ENCODE results near the gene RARG.
A peak's percentile ranks its signal among the peaks of the same experiment; 100 is the strongest.
"Not testable (repeated sequence)": the region's sequence is repeated elsewhere in the genome, so short reads cannot be mapped to it uniquely, and the experiment has no call there.

RARG gene

DNA sequence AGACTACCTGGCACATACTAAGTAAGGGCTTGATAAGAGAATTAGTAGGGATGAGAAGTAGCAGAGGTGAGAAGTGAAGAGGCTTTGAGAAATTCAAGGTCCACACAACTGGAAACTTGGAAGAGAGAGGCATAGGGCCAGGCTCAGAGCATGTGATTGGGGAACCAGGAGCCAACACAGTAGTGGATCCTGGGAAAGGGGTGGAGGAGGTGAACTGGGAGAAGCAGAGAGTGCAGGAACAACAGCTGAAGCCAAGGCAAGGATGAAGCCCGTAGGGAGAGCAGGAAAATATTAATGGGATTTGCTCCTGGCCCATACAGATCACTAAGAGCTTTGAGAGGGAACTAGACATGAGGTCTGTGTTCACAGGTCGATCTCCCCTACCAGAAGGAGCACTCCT lies 23.6 kb downstream of the RARG start:
- no peak for DNase-seq

DNA sequence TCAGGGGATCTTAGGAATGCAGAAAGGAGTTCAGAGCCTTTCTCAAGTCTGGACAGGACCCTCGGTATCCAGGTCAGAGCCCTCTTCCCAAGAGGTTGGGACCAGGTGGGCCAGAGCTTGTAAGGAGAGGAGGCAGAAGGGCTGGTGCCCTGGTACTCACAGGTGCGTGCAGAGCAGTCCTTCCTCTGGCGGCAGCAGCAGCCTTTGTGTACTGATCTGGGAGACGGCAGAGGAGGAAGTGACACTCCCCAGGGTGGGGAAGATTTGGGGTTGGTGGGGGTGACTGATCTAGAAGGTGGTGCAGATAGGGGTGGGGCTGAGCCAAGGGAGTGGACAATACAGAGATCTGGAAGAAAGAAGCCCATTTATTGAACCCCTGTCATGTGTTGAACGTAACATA lies 25.0 kb downstream of the RARG start, which contains the start of gene ITGB7:
Gene ITGB7 (minus strand): TSS at position 210 of the 400 bp plus-strand sequence. CDS start 6,808 bp downstream, outside the sequence.
- peak; percentile 73 for DNase-seq

DNA sequence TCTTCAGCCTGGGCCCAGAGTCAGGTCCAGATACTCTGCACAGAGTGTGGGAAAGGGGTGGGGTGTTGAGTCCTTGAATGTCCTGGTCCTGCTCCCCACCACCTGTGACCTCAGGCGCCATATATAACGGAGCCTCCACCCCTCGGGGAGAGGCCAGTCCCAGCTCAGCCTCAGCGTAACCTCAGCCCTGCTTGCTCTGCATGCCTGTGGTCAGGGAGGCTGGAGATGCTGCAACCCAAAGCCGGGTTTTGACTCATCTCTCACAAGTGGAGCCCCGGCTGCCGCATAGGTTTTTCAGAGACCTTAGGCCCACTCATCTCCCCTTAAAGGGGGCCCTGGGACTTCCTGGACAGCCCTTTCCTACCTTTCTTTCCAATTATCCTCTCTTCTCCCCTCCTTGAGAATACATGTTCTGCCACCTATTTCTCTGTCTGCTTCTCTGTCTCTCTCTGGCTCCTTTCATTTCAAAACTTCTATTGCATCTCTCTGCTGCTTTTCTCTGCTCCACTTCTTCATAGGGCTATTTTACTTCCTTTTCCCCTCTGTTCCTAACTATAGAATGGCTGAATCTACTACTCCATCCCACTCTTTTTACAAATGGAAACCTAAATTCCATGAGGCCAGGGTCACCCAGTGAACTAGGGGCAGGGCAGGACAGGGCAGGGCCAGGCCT lies 26.1 kb downstream of the RARG start:
- peak; percentile 45 for DNase-seq

DNA sequence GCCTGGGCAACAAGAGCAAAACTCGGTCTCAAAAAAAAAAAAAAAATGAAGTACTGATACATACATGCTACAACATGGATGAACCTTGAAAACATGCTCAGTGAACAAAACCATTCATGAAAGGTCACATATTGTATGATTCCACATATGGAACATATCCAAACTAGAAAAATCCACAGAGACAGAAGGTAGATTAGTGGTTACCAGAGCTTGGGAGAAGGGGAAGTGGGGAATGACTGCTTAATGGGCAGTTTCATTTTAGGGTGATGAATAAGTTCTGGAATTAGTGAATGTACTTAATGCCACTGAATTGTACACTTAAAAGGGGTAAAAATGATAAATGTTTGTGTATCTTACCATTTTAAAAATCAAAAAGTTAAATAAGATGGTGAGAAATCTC lies 27.7 kb downstream of the RARG start:
- DNase-seq = no peak

DNA sequence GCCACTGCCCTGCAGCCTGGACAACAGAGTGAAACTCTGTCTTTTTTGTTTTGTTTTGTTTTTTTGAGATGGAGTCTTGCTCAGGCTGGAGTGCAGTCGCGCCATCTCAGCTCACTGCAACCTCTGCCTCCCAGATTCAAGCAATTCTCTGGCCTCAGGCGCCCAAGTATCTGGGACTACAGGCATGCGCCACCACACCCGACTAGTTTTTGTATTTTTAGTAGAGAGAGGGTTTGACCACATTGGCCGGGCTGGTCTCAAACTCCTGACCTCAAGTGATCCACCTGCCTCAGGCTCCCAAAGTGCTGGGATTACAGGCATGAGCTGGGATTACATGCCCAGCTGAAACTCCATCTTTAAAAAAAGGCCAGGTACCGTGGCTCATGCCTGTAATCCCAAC lies 29.7 kb downstream of the RARG start:
- DNase-seq = not testable (repeated sequence)

DNA sequence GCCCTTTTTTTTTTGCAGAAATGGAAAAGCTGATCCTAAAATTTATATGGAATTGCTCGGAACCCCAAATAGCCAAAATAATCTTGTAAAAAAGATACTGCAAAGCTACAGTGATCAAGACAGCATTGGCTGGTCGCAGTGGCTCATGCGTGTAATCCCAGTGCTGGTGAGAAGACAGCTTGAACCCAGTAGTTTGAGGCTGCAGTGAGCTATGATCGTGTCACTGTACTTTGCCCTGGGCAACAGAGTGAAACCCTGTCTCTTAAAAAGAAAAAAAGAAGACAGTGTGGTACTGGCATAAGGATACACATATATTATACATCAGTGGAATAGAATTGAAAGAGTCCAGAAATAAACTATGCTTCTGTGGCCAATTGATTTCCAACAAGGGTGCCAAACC lies 30.4 kb downstream of the RARG start:
- no peak for DNase-seq

DNA sequence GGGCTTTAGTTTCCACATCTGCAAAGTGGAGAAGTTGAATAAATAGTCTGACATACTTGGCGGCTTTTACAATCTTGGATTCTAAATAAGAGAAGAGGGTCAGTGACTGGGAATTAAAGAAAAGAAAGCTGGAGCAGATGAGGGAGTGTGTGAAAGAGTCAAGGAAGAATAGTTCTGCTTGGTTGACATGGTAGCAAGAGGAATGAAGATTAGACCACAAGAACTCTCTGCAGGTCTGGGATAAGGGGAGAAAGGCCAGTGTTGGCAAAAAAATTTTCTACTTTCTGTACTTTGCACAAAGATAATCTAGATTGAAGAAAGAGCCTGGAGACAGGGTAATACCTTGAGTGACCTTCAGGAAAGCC lies 30.9 kb downstream of the RARG start:
- no peak for DNase-seq

DNA sequence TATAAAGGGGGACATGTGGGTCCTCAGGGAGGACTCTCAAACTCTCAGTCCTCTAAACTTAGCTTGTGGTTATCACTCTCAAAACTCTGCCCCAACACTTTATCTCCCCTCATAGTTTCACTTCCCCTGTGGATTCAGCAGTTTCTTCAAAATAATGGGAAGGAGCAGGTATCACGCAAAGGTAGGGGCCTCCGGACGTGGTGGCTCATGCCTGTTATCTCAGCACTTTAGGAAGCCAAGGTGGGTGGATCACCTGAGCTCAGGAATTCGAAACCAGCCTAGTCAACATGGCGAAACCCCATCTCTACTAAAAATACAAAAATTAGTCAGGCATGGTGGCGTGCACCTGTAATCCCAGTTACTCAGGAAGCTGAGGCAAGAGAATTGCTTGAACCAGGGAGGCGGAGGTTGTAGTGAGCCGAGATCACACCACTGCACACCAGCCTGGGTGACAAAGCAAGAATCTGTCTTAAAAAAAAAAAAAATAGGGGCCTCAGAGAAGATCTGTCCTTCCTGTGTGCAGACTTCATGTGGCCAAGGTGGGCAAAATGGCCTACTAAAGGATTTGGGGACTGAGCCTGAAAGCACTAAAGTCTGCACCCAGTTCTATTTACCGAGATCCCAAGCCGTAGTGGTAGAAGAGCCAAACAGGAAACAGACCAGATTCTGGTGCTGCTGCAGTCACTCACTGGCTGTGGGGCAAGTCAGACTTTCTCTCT lies 31.4 kb downstream of the RARG start:
- no peak for DNase-seq

DNA sequence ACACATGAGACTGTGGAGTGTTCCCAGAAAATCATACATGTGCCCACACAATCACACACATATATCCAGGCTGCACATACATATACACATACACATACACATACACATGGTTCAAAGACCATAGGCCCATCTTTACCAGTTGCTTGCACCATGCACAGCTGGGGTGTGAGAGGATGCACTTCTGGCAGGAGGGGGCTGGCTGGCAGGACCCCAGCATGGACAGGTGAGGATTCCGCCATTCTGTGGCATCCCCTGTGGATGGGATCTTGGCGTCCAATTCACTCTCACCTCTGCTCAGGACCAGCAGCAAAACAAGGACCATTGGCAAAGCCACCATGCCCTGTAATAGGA lies 31.9 kb downstream of the RARG start:
- DNase-seq = no peak

DNA sequence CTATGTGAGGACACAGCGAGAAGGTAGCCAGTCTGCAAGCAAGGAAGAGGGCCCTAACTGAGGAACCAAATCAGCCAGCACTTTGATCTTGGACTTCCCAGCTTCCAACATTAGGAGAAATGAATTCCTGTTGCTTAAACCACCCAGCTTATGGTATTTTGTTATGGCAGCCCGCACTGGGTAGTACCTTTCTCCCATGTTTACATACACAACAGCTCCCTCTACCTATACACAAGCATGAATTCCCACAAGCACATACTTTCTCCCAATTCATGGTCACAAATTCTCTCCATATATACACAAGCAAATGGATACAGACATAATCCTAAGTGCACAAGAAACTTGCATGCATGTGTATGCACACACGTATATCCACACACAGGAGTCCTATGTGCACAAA lies 32.3 kb downstream of the RARG start:
- no peak for DNase-seq

DNA sequence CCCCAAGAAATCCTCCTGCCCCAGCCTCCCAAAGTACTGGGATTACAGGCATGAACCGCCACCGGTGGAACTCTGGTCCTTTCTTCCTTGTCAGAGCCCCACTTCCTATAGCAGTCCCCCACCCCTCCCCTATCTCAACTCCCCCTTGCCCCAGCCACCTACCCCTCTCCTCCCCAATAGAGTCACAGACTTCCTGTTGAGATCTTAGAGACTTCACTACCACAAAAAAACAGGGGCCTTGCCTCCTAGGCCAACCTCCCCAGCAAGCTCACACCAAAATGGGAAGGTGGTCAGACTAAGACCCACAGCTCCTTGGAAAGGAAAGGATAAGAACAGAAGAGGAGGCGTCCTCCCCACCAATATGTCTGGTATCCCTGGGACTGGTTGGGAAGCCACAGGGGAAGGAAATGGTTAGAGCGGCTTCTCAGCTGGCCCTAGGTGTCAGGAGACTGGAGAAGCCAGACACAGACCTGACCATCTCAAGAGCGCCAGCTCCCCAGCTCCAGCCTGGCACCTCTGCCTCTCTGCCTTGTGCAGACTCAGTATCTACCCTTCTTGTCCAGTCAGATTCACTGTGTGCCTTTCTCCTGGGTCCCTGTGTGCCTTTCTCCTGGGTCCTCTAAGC lies 33.4 kb downstream of the RARG start:
- DNase-seq = no peak

DNA sequence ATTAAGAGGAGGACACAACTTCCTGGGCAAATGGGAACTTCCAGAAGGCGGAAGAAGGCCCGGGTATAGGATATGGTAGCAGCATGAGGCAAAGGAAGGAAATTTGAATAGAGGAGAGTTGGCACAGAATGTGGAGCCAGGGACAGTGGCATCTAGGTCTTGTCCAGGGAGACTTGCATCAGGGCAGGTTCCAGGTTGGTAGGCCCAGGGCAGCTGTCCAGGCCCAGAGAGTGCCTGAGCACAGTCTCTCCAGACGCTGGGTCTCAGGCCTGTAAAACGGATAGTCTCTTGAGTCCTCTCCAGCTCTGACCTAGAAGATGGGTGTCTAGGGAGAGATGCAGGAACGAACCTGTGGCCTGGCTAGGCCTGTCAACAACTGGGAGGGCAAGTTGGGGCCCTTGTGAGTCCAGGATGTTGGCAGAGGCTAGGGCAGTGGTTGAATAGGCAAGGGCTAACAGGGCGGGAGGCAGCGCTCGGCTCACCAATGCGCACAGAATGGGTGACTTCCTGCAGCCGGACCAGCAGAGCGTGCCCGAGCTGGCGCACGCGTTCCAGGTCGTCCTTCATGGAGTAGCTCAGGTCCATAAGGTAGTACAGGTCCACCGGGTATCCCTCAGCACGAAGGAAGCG lies 34.9 kb downstream of the RARG start:
- DNase-seq = no peak

DNA sequence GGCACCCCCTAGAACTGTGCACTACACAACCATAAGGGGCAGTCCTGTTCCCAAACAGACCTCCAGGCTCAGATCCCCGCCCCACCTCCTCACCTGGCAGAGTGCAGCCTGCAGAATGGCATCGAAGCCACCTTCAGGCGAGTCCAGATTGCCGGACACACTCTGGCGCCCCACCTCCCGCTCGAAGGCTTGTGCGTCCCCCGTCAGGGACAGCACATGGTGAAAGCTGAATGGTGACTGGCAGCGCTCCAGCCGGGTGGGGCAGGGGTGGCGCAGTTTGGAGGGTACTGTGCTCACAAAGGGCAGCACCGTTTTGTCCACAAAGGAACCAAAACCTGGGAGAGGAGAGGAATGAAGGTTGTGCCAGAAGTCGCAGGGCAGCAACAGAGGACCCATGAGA lies 35.5 kb downstream of the RARG start:
- DNase-seq = no peak

DNA sequence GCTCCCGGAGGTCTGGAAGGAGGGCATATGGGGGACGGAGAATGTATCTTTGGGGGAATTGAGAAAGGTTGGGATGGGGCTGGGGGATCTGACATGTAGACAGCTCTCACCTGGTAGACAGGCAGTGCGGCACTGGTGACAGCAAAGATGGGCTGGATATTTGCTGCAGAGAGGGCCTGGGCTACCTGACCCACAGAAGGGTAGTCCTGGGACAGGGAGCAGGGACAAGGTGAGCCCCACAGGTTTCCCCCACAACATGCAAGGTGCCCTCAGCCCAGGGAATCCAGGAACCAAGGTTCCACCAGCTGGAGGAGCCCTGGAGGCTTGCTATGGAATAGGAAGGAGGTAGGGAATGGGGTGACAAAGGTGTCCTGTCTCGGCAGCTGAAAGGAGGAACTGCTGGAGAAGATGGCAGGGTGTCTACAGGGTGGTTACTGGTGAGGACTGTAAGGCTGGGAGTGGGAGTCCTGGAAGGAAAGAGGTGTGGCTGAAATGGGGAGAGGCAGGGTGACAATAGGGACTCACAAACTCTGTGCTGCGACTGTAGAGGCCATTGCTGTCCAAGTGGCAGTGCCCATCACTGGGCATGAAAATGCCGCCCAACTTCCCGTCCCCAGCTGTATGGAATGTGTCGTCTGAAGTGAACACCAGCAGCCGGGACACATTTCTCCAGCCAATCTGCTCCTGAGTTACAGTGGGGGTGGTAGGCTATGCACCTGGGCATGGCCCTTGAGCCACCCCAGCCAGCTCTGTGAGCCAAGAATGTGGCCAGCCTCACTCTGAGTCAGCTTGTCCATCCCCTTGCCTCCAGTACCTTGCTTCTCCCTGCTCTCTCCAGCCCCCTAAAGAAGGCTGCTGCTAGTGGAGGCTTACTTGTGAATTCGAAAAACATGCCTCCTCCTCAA lies 36.2 kb downstream of the RARG start:
- no peak for DNase-seq

DNA sequence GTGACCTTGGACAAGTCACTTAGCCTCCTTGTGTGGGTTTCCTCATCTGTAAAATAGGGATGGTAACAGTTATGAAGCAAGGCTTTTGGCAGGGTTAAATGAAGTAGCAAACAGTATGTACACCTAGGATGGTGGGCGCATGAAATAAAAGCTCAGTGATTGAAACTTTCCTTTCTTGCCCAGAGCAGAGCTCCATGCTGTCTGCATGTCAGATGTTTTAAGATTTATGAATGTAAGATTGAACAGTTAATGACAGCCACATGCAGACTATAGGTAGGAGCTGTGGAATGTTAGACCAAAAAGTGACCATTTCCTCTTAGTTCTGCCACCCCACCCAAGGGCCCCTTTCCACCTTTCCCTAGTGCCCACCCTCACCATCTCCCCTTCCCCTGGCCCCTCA lies 37.0 kb downstream of the RARG start:
- DNase-seq = no peak

DNA sequence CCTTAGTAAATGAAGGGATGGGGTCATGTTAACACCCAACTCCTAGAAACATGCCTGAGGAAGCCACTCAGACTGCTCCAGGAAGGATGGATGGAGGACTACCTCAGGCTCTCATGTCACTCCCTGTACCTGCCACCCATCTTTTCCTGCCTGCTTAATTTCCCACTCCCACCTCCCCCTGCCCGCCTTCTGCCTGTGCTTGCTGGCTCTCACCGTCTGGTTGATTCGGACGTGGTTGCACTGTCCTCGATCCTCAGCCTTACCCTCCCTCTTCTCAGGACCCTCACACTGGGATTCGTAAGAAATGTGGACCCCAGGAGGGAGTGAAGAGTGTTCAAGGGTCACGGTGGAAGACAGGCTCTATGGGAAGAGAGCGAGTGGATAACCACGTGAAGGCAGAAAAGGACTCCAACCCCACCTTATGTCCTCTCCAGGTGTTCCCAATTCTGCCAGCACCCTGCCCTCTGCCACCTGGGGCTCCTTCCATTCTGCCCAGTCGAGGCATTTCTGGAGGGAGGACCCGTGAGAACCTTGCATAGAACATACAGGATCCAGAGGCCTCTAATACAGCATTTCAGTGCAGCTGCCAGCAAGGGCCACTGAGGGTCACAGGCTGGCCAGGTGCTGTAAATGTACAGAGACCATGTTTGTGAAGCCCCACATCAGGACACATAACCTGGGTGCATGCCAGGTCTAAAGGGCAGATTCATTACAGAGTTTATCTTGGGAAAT lies 37.9 kb downstream of the RARG start:
- DNase-seq = no peak

DNA sequence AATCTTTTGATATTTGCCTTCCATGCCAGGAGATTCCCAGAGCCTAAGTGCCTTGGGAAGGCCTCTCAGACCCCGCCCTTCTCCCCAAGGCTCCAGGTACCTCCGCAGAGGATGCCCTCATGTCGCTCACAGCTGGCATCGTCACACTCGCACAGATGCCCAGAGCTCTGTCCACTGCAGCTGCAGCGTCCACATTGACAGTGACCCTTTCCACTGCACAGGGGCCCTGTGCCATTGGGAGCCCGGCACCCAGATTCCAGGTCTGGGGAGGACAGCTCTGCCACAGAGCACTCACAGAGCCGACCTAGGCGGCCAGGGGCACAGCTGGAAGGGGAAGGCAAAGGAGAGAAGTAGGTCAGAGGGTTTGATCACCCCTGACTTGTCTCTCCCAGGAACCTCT lies 39.0 kb downstream of the RARG start:
- DNase-seq = no peak

DNA sequence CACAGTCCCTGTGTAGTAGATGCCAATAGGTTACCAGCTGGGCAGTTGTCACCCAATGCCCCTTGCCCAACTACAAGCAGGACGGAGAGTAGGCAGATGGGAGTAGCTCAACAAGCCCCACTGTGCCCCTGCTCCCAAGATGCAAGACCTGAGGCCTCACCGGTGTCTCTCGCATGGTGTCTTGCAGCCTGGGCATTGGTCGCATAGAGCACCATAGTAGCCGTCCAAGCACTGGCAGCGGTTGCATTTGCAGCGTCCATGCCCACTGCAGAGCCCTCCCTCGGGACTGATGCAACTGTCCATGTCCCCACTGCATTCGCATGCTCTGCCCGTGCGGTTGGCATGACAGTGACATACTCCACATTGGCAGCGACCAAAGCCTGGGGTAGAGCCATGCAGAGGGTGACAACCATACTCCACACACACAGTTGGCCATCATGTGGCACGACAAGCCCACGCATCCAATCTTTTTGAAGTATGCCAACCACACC lies 39.4 kb downstream of the RARG start:
- DNase-seq = no peak

DNA sequence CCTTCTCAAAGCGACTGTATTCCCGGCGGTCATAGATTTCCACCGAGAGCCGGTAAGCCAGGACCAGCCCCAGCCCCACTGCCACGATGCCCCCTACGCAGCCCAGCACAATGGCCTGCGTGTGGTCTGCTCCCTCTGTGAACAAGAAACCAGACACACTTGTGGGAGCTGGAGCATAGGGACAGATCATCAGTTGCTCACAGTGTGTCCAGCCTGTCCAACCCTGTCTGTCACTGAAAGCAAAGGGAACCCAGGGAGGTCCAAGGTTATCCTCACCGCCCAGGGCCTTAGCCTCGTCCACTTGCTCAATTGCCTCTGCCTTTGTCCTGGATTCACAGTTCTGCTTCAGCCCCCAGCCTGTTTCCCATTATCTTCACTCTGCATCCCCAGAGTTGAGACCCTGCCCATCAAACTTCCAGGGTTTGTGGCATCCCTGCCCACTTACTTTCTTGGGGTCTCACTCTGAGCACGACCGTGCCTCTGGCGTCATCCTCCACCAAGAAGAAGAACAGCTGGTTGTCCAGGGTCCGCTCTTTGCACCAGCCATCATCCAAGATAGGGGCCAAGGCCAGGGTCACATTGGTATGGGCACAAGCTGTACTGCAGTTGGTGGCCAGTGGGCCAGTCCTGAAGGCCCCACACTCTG lies 40.0 kb downstream of the RARG start:
- no peak for DNase-seq

DNA sequence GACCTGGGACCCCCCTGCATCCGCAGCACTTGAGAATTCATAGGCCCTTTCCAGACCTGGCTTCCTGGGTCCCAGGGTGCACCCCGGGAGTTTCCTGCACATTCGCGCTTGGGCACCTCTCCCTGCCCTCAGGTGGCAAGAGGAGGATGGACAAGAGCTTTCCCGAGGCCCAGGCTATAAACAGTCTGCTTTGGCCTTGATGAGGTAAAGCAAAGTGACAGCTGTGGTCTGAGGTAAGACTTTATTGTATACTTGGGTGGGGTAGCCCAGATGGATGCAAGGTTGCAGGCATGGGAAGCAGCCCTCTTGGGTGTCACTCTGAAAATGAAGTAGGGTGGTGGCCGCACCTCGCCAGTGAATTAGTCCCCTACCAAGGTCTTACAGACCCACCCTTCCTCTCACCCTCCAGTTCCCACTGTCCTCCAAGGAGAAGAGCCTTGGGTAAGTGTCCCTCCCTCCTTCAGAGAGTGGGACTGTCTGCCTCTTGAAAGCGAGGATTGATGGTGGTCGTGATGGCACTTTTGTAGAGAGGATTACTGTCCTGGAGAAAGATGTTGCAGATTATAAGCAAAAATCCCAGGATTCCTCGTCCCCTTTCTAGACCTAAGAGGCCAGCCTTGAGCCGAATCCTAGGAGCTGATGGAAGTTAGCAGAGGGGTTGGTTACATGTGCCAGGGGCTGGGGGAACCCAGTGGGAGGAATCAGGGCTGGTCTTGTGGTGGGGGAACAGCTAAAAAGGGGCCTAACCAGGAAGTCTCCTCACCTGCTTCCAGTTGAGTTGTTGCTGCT lies 40.7 kb downstream of the RARG start:
- no peak for DNase-seq

Data from CD4-positive, alpha-beta T cell treated with Interferon gamma for 1 hour (primary cell).